IPS DF 6.9 (cell line): Measurements from ENCODE around the gene NTSR1.

Experiments used
- DNase-seq: peaks from one replicate; pipeline ENCODE4 v3.0.0-alpha.2; 2013; ENCODE audit warnings: low read depth, low spot score
- H3K27ac ChIP-seq: one replicate; pipeline ENCODE4 v1.5.1; 2013; ENCODE audit warnings: low read length, control low read depth
- H3K27me3 ChIP-seq: 2 replicates; pipeline ENCODE4 v1.6.1; 2013; ENCODE audit warnings: mild to moderate bottlenecking, low read length; ENCODE audit not compliant: control insufficient read depth, insufficient read depth
- H3K36me3 ChIP-seq: 2 replicates; pipeline ENCODE4 v1.6.1; 2013; ENCODE audit warnings: low read length; ENCODE audit not compliant: control insufficient read depth, insufficient read depth
- H3K4me1 ChIP-seq: 2 replicates; pipeline ENCODE4 v1.6.1; 2013; ENCODE audit warnings: low read length; ENCODE audit not compliant: control insufficient read depth, insufficient read depth
- H3K4me3 ChIP-seq: 2 replicates; pipeline ENCODE4 v1.5.1; 2013; ENCODE audit warnings: mild to moderate bottlenecking, low read length
- H3K9me3 ChIP-seq: 2 replicates; pipeline ENCODE4 v1.6.1; 2013; ENCODE audit warnings: low read length, inconsistent platforms; ENCODE audit not compliant: control insufficient read depth, insufficient read depth
- WGBS: extraction: QIAGEN DNeasy Blood & Tissue Kit; methylation state at CpG from one replicate; pipeline ENCODE4 v1.1.7; 2013; ENCODE audit warnings: mixed read lengths, missing lambda C conversion rate; ENCODE audit not compliant: insufficient read length, insufficient coverage; 5-methylcytosine and 5-hydroxymethylcytosine counted together

NTSR1 gene

DNA sequence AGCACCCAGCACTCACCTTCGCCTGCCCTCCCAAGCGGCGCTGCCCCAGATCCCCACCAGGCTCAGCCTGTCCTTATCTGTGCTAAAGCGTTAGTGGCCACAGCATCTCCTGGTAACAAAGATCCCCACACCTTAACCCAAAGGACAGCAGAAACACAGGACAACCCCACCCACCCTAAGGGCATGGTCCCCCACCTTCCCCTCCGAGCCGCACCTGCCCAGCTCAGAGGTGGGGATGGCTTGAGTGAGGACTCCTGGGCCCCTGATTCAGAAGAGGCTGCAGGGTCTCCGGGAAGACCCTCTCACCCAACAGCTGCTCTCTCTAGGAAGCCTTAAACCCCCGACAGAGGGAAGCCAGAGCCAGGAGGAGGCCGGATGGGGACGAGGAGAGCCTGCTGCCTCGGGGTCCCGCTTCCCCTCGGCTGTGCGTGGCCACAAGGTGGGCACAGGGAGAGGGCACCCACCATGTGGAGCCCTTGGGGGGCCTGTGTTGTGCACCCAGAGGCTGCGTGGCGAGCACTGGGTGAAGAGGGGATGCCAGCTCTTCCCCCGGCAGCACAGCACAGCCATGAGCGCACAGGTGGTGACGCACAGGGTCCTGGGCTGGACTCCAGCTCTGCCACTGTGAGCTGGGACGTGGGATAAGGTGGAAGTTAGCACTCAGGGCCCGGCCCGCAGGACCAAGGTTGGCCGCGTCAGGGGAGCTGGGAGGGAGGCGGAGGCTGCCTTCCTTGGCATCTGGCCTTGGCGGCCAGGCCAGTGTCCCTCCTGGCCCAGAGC is 55.7 kb downstream of the NTSR1 start:
- Histone ChIP-seq H3K36me3 (no peaks in the 10 kb centered on the region), H3K27ac (no peak overlapping the region), H3K4me1 (peaks cover 2% of the 10 kb centered on the region; the same call in 1 of the 2 replicates), H3K27me3 (no peaks in the 10 kb centered on the region), H3K9me3 (no peaks in the 10 kb centered on the region), H3K4me3 (no peak overlapping the region)
- no CpG with 5 or more reads among the region's 26 CpGs for WGBS
- DNase-seq, result no peak

DNA sequence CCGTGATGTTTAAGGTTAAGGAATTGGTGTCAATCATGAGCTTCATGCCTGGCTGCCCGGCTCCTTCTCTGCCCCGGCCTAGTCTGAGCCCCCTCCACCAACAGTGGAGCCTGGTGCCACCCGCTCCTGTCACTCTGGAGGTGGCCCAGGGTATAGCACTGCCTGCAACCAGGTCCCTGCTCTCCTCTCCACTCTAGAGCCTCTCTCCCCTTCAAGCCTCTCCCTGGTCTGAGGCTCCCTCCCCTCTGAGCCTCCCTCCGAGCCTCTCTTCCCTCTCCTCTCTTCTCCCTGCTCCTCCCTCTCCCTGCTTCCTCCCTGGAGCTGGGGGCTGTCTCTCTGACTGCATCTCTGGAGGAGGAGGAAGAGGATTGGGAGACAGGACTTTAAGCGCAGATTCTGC is 56.4 kb downstream of the NTSR1 start:
- no CpG with 5 or more reads among the region's 6 CpGs for WGBS
- Histone ChIP-seq H3K4me1 (peaks cover 2% of the 10 kb centered on the region; the same call in 1 of the 2 replicates), H3K27me3 (no peaks in the 10 kb centered on the region), H3K9me3 (no peaks in the 10 kb centered on the region), H3K27ac (no peak overlapping the region), H3K4me3 (no peak overlapping the region), H3K36me3 (no peaks in the 10 kb centered on the region)
- DNase-seq, result no peak

GRCh38 chr20:62765432-62766070 is 56.9 kb downstream of the NTSR1 start:
- Histone ChIP-seq H3K4me1 (peaks cover 2% of the 10 kb centered on the region; the same call in 1 of the 2 replicates), H3K27me3 (no peaks in the 10 kb centered on the region), H3K36me3 (no peaks in the 10 kb centered on the region), H3K4me3 (no peak overlapping the region), H3K27ac (no peak overlapping the region), H3K9me3 (no peaks in the 10 kb centered on the region)
- no CpG with 5 or more reads among the region's 15 CpGs for WGBS
- no peak for DNase-seq

DNA sequence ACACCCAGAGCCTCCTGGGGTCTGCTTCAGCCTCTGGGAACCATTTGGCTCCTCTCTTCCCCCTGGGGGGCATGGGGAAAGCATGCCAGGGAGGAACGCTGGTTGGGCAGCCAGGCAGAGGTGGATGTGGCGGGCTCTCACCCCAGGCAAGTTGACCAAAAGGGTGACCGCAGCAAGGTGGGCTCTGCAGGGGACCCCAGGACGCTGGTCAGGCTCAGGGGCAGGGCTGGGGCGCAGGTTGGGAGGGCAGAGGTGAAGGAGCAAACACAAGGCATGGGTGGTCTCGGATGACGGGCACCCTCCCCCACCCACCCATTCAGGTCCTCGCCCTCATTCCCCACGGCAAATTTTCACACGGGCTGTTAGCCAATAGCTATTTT is 57.4 kb downstream of the NTSR1 start:
- Histone ChIP-seq H3K4me3 (no peak overlapping the region), H3K27ac (no peak overlapping the region), H3K27me3 (no peaks in the 10 kb centered on the region), H3K9me3 (no peaks in the 10 kb centered on the region), H3K36me3 (no peaks in the 10 kb centered on the region), H3K4me1 (peaks cover 2% of the 10 kb centered on the region; the same call in 1 of the 2 replicates)
- WGBS, result no CpG with 5 or more reads among the region's 10 CpGs
- no peak for DNase-seq

GRCh38 chr20:62766716-62767115 is 58.1 kb downstream of the NTSR1 start:
- no peak overlapping the region for H3K4me3 ChIP-seq
- no peak for DNase-seq
- no peak overlapping the region for H3K27ac ChIP-seq
- peaks cover 2% of the 10 kb centered on the region; the same call in 1 of the 2 replicates for H3K4me1 ChIP-seq
- no CpG with 5 or more reads among the region's 16 CpGs for WGBS
- H3K27me3 ChIP-seq, result no peaks in the 10 kb centered on the region
- H3K36me3 ChIP-seq, result no peaks in the 10 kb centered on the region
- H3K9me3 ChIP-seq, result no peaks in the 10 kb centered on the region

DNA sequence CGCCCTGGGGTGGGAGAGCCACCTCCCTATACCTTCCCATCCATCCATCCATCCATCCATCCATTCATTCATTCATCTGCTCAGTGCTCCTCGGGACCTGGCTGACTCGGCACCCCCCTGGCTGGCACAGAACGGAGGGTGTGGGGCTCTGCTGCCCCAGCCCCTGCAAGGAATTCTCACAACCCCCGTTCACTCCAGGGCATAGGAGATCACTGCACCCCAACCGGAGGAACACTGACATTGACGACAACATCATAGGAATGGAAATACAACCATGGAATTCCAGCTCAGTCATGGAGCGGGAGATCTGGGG is 59.6 kb downstream of the NTSR1 start:
- WGBS, result no CpG with 5 or more reads among the region's 8 CpGs
- peaks cover 2% of the 10 kb centered on the region; the same call in 1 of the 2 replicates for H3K4me1 ChIP-seq
- no peak overlapping the region for H3K27ac ChIP-seq
- no peak overlapping the region for H3K4me3 ChIP-seq
- no peaks in the 10 kb centered on the region for H3K27me3 ChIP-seq
- no peaks in the 10 kb centered on the region for H3K36me3 ChIP-seq
- DNase-seq, result no peak
- no peaks in the 10 kb centered on the region for H3K9me3 ChIP-seq

- H3K36me3 ChIP-seq, result no peaks in the 10 kb centered on the region
- no CpG with 5 or more reads among the region's 21 CpGs for WGBS
- no peak overlapping the region for H3K27ac ChIP-seq
- H3K4me1 ChIP-seq, result peaks cover 2% of the 10 kb centered on the region; the same call in 1 of the 2 replicates
- H3K9me3 ChIP-seq, result no peaks in the 10 kb centered on the region
- no peak for DNase-seq
- no peaks in the 10 kb centered on the region for H3K27me3 ChIP-seq
- H3K4me3 ChIP-seq, result no peak overlapping the region
These were observed 60.1 kb downstream of the NTSR1 start for GRCh38 chr20:62768551-62769287.

DNA sequence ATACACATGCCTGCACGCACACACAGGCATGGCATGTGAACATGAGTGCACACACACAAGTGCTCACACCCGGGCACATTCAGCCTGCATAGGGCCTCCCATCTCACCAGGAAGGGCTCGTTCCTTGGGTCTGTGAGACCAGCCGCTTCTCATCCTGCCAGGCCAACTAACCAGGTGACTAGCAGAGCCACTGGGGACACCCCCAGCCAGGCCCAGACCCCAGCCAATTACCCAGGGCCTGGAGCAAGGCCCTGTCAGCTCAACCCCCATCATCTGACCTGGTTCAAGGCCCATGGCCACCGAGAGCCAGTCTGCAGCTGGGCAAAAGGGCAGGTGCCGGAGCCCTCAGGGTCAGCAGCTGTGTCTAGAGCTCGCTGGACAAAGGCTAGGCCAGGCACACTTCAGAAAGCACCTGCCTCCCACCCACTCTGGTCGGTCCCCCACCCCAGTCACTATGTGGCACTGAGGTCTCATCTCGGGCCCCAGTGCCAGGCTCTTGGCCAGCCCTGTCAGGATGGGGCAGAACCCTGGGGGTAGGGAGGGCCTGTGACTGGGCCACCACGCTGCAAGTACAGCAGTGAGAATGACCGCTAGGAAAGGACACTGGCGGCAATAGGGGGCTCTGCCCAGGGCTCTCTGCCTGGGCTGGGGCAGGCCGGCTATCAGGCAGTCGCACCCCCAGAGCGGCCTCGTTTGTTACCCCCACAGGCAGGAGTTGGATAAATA is 60.9 kb downstream of the NTSR1 start:
- Histone ChIP-seq H3K27ac (no peak overlapping the region), H3K4me1 (peaks cover 2% of the 10 kb centered on the region; the same call in 1 of the 2 replicates), H3K36me3 (no peaks in the 10 kb centered on the region), H3K9me3 (no peaks in the 10 kb centered on the region), H3K27me3 (no peaks in the 10 kb centered on the region), H3K4me3 (no peak overlapping the region)
- WGBS, result no CpG with 5 or more reads among the region's 16 CpGs
- DNase-seq, result no peak

DNA sequence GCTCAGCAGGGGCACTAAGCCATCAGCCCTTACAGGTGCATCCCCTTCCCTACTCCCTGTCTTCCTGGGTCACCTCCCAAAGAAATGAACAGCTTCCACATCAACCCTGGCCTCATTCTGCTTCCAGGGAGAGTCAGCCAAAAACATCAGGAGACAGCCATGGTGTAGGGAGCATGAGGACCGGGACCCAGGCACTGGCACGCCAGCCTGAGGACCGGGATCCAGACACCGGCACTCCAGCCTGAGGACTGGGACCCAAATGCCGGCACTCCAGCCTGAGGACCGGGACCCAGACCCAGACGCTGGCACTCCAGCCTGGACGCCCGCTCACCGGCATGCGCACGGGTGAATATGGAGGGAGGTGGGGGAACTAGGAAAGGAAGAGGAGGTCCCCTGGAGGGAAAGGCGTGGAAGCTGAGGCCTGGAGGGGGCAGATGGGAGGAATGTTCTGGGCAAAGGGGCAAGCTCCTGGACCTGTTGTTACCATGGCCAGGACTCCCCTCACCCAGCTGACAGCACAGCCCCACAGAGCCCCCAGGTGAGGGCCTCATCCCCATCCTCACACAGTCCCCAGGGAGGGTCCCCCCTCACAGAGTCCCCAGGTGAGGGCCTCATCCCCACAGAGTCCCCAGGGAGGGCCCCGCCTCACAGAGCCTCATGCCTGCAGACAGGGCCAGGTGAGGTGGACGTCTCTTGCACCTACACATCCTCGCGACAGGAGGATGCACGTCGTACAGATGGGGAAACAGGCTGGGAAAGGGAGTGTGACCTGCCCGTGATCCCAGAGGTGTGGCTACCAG is 61.7 kb downstream of the NTSR1 start:
- no peak for DNase-seq

More for the DNA sequence above, 61.7 kb downstream of the NTSR1 start:
- no CpG with 5 or more reads among the region's 20 CpGs for WGBS
- Histone ChIP-seq H3K9me3 (no peaks in the 10 kb centered on the region), H3K36me3 (no peaks in the 10 kb centered on the region), H3K27me3 (no peaks in the 10 kb centered on the region), H3K4me1 (peaks cover 2% of the 10 kb centered on the region; the same call in 1 of the 2 replicates), H3K4me3 (no peak overlapping the region), H3K27ac (no peak overlapping the region)
